CD14-positive monocyte (primary cell): Measurements from ENCODE around the gene IDS. TPM values are rescaled to one million over a fixed set of nuclear protein-coding genes. Genes with fewer than 3 reads are reported as not detected.
"Not testable (repeated sequence)": the region's sequence is repeated elsewhere in the genome, so short reads cannot be mapped to it uniquely, and the experiment has no call there.

ENCODE experiments used
- DNase-seq, 3 donors: peaks; one replicate each; pipeline ENCODE4 v3.0.0-alpha.2; 2011 to 2022
- H2AFZ ChIP-seq: 2 replicates; pipeline ENCODE4 v1.6.0; 2012; ENCODE audit warnings: mild to moderate bottlenecking, low read depth, low read length, inconsistent platforms; ENCODE audit not compliant: insufficient read depth, poor library complexity, severe bottlenecking
- H3K27ac ChIP-seq, 2 donors: 1 replicate in 1 of 2; 2 replicates in 1 of 2; pipeline ENCODE4 v1.5.1; 2012 to 2013; ENCODE audit warnings: low read length in 2 of 2, control low read depth in 1 of 2, inconsistent platforms in 1 of 2, low read depth in 1 of 2, mild to moderate bottlenecking in 1 of 2
- H3K27me3 ChIP-seq, 2 donors: one replicate each; pipeline versions ENCODE4 v1.6.0 to v1.6.1; 2011 to 2013; ENCODE audit warnings: low read length in 2 of 2; ENCODE audit not compliant: control insufficient read depth in 2 of 2, insufficient read depth in 2 of 2
- H3K36me3 ChIP-seq, 2 donors: replicated peaks in 1 of 2; 1 replicate in 1 of 2; 2 replicates in 1 of 2; pipeline versions ENCODE4 v1.5.1 to v1.6.1; 2012 to 2013; ENCODE audit warnings: low read length in 2 of 2, control low read depth in 1 of 2, inconsistent platforms in 1 of 2, mild to moderate bottlenecking in 1 of 2; ENCODE audit not compliant: insufficient read depth in 2 of 2, control insufficient read depth in 1 of 2
- H3K4me1 ChIP-seq, 2 donors: 1 replicate in 1 of 2; 2 replicates in 1 of 2; pipeline versions ENCODE4 v1.5.1 to v1.6.1; 2012 to 2013; ENCODE audit warnings: low read length in 2 of 2, control low read depth in 1 of 2, inconsistent platforms in 1 of 2, mild to moderate bottlenecking in 1 of 2, moderate library complexity in 1 of 2; ENCODE audit not compliant: insufficient read depth in 2 of 2, control insufficient read depth in 1 of 2
- H3K4me2 ChIP-seq: replicated peaks from 2 replicates; pipeline ENCODE3; 2012; ENCODE audit warnings: low read length, moderate library complexity, mild to moderate bottlenecking; ENCODE audit not compliant: poor library complexity, severe bottlenecking; ENCODE audit errors: extremely low read depth
- H3K4me3 ChIP-seq, 3 experiments: fragments of 200-600 bp in 1 of 3; sonication (generic) in 1 of 3; replicated peaks in 1 of 3; 1 replicate in 2 of 3; 2 replicates in 1 of 3; pipeline ENCODE4 v1.5.1; 2011 to 2013; ENCODE audit warnings: low read length in 3 of 3, mild to moderate bottlenecking in 3 of 3, control low read depth in 2 of 3, low read depth in 2 of 3, inconsistent platforms in 1 of 3, moderate library complexity in 1 of 3
- H3K79me2 ChIP-seq: 2 replicates; pipeline ENCODE4 v1.6.0; 2012; ENCODE audit warnings: mild to moderate bottlenecking, control low read depth, inconsistent platforms, low read length, moderate library complexity; ENCODE audit not compliant: insufficient read depth
- H3K9ac ChIP-seq: 2 replicates; pipeline ENCODE4 v1.6.0; 2017; ENCODE audit warnings: low read length, mild to moderate bottlenecking; ENCODE audit not compliant: insufficient read depth, poor library complexity, severe bottlenecking
- H3K9me3 ChIP-seq, 2 donors: replicated peaks in 1 of 2; 1 replicate in 1 of 2; 2 replicates in 1 of 2; pipeline versions ENCODE4 v1.5.1 to v1.6.1; 2012 to 2013; ENCODE audit warnings: low read length in 2 of 2, control low read depth in 1 of 2; ENCODE audit not compliant: control insufficient read depth in 1 of 2, insufficient read depth in 1 of 2
- H4K20me1 ChIP-seq: 2 replicates; pipeline ENCODE4 v1.6.0; 2012; ENCODE audit warnings: mild to moderate bottlenecking, low read length, control low read depth, moderate library complexity; ENCODE audit not compliant: insufficient read depth
- H3K27ac Mint-ChIP-seq, 7 donors: one replicate each; pipeline ENCODE4 v1.8.0; 2020; ENCODE audit warnings: mild to moderate bottlenecking in 7 of 7, mixed read lengths in 7 of 7, moderate library complexity in 6 of 7, inconsistent platforms in 2 of 7
- H3K27me3 Mint-ChIP-seq, 3 donors: one replicate each; pipeline ENCODE4 v1.8.0; 2021 to 2022; ENCODE audit warnings: low read depth in 3 of 3, mild to moderate bottlenecking in 3 of 3, mixed read lengths in 3 of 3, moderate library complexity in 3 of 3, inconsistent platforms in 1 of 3
- H3K36me3 Mint-ChIP-seq, 2 donors: one replicate each; pipeline ENCODE4 v1.8.0; 2020; ENCODE audit warnings: mixed read lengths in 2 of 2, inconsistent platforms in 1 of 2, mild to moderate bottlenecking in 1 of 2
- H3K4me1 Mint-ChIP-seq: one replicate; pipeline ENCODE4 v1.8.0; 2020; ENCODE audit warnings: mild to moderate bottlenecking, mixed read lengths
- H3K4me3 Mint-ChIP-seq, 2 donors: one replicate each; pipeline ENCODE4 v1.8.0; 2020; ENCODE audit warnings: mild to moderate bottlenecking in 2 of 2, mixed read lengths in 2 of 2, moderate library complexity in 1 of 2
- H3K9me3 Mint-ChIP-seq, 7 donors: one replicate each; pipeline ENCODE4 v1.8.0; 2020 to 2022; ENCODE audit warnings: mixed read lengths in 7 of 7, mild to moderate bottlenecking in 6 of 7, moderate library complexity in 6 of 7, inconsistent platforms in 2 of 7
- WGBS: methylation state at CpG from one replicate; pipeline ENCODE4 v1.1.5; 2013; ENCODE audit warnings: missing lambda C conversion rate; ENCODE audit not compliant: insufficient coverage; 5-methylcytosine and 5-hydroxymethylcytosine counted together
- intact Hi-C, 2 donors: fragments of 100-400 bp; cut with micrococcal nuclease; formaldehyde crosslinking; loops; one replicate each; pipeline versions ENCODE4 v1.15.0 to v1.15.1; 2023
- polyA plus RNA-seq, 3 donors: library from polyadenylated mRNA; depleted of rRNA in 1 of 3; unstranded in 2 of 3; stranded (reverse) in 1 of 3; fragments of 300-500 nt in 2 of 3; fragments of >200 nt in 1 of 3; fragmentation: Illumina TruSeq in 2 of 3; gene quantifications; 1 replicate in 2 of 3; 2 replicates in 1 of 3; pipeline ENCODE4 v1.2.3, GENCODE V29; 2012 to 2021
- TF ChIP-seq, protein P1 (sequence below): fragments of 200-600 bp; IDR thresholded peaks from one replicate; pipeline ENCODE4 v1.8.0; 2022; ENCODE audit warnings: antibody characterized with exemption, mild to moderate bottlenecking

Gene IDS
- polyA plus RNA-seq, 3 donors = 79.5 to 113 (median 94.3) TPM

- H3K4me1 Mint-ChIP-seq = peaks cover 22% of the 10 kb centered on the region
- Histone ChIP-seq H3K27me3 (no peaks in the 10 kb centered on the region), H3K9me3 (no peaks in the 10 kb centered on the region), H3K27ac (peak overlapping the region; percentile 74 to 79), H3K9ac (peak overlapping the region; percentile 51), H3K4me3 (peak overlapping the region; percentile 47 to 81 (median 66)), H3K4me2 (peak overlapping the region; percentile 70), H4K20me1 (no peaks in the 10 kb centered on the region), H2AFZ (peak overlapping the region; percentile 75), H3K36me3 (no peaks in the 10 kb centered on the region), H3K4me1 (peaks cover 11 to 25% of the 10 kb centered on the region in 2 donors), H3K79me2 (no peaks in the 10 kb centered on the region)
- 2% methylated on average over 7 of the region's 34 CpGs for WGBS
- peak overlapping the region; percentile 82 to 87 for H3K4me3 Mint-ChIP-seq
- TF ChIP-seq, protein P1, sequence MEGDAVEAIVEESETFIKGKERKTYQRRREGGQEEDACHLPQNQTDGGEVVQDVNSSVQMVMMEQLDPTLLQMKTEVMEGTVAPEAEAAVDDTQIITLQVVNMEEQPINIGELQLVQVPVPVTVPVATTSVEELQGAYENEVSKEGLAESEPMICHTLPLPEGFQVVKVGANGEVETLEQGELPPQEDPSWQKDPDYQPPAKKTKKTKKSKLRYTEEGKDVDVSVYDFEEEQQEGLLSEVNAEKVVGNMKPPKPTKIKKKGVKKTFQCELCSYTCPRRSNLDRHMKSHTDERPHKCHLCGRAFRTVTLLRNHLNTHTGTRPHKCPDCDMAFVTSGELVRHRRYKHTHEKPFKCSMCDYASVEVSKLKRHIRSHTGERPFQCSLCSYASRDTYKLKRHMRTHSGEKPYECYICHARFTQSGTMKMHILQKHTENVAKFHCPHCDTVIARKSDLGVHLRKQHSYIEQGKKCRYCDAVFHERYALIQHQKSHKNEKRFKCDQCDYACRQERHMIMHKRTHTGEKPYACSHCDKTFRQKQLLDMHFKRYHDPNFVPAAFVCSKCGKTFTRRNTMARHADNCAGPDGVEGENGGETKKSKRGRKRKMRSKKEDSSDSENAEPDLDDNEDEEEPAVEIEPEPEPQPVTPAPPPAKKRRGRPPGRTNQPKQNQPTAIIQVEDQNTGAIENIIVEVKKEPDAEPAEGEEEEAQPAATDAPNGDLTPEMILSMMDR = no peak
- H3K9me3 Mint-ChIP-seq = peaks cover 0 to 15% (median 3%) of the 10 kb centered on the region in 7 donors
- peaks cover 7 to 17% of the 10 kb centered on the region in 2 donors for H3K36me3 Mint-ChIP-seq
- peaks cover 0 to 6% (median 0%) of the 10 kb centered on the region in 3 donors for H3K27me3 Mint-ChIP-seq
- peak; percentile 82 to 95 (median 90) for DNase-seq
- intact Hi-C loops = no loop called here
- H3K27ac Mint-ChIP-seq = peak overlapping the region; percentile 87 to 99 (median 95)
These were observed 34.4 kb upstream of the IDS start for GRCh38 chrX:149539283-149540130.

GRCh38 chrX:149537474-149537873 lies 32.4 kb upstream of the IDS start:
- H3K9me3 Mint-ChIP-seq = peaks cover 0 to 15% (median 3%) of the 10 kb centered on the region in 7 donors
- H3K79me2 ChIP-seq, H3K4me2 ChIP-seq, H3K9me3 ChIP-seq, DNase-seq, H4K20me1 ChIP-seq, H3K4me3 Mint-ChIP-seq, H3K36me3 ChIP-seq, H3K27ac ChIP-seq, H3K27me3 Mint-ChIP-seq, H3K27me3 ChIP-seq, H3K9ac ChIP-seq, H2AFZ ChIP-seq, intact Hi-C loops, H3K27ac Mint-ChIP-seq, H3K4me3 ChIP-seq: not testable (repeated sequence)
- peaks cover 22% of the 10 kb centered on the region for H3K4me1 Mint-ChIP-seq
- WGBS = no CpG with 5 or more reads among the region's 11 CpGs
- H3K4me1 ChIP-seq = peaks cover 11 to 25% of the 10 kb centered on the region in 2 donors
- peaks cover 7 to 18% of the 10 kb centered on the region in 2 donors for H3K36me3 Mint-ChIP-seq

GRCh38 chrX:149534926-149535602 lies 30.0 kb upstream of the IDS start:
- H3K9me3 ChIP-seq, H3K9me3 Mint-ChIP-seq, DNase-seq, H3K4me3 Mint-ChIP-seq, H3K4me3 ChIP-seq, H3K36me3 ChIP-seq, H3K4me2 ChIP-seq, H3K79me2 ChIP-seq, H3K9ac ChIP-seq, H4K20me1 ChIP-seq, H3K27ac ChIP-seq, H2AFZ ChIP-seq, intact Hi-C loops, H3K27me3 Mint-ChIP-seq, H3K27me3 ChIP-seq: not testable (repeated sequence)
- Mint-ChIP-seq H3K27ac (peak overlapping the region in 4 of 7 donors; percentile 37 to 66 (median 50)), H3K36me3 (peaks cover 7 to 21% of the 10 kb centered on the region in 2 donors), H3K4me1 (peaks cover 25% of the 10 kb centered on the region)
- WGBS = 81% methylated on average over 3 of the region's 3 CpGs
- peaks cover 15 to 27% of the 10 kb centered on the region in 2 donors for H3K4me1 ChIP-seq
